Measurements from ENCODE around the gene PPAT. TPM values are rescaled to one million over a fixed set of nuclear protein-coding genes. Genes with fewer than 3 reads are reported as not detected.
"Not testable (repeated sequence)": the region's sequence is repeated elsewhere in the genome, so short reads cannot be mapped to it uniquely, and the experiment has no call there.

PPAT gene
- total RNA-seq, 1 experiment from 2014 or later, result 38.3 TPM

DNA sequence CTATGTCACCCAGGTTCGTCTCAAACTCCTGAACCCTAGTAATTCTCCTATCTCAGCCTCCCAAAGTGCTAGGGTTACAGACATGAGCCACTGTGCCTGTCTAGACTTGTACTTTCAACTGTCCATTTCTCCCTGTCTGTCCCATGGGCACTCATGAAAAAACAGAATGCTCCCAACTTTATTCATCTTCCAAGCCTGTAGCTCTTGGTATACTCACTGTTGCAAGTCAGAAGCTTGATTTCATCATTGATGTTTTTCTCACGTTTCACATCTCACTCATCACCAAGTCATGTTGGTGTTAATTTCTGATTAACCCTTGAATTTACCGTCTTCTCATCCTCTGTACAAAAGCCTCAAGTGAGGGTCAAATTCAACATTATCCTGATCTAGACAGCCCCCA, 24.7 kb upstream of the PPAT start:
- H3K4me3 ChIP-seq (ENCODE audit: low read depth in 2 of 2, low read length in 2 of 2), result no peak overlapping the region
- ATAC-seq (no peak), DNase-seq (ENCODE audit: low read depth, low spot score) (no peak)
- H3K9me3 ChIP-seq (ENCODE audit: control insufficient read depth, insufficient read depth, low read depth, low read length), result no peaks in the 10 kb centered on the region
- no peaks in the 10 kb centered on the region; the same call in 1 of the 2 replicates for H3K4me1 ChIP-seq (ENCODE audit: control insufficient read depth, insufficient read depth, low read length)
- H3K27me3 ChIP-seq (ENCODE audit: control insufficient read depth, insufficient read depth, low read length), result no peaks in the 10 kb centered on the region
- ChIA-PET CTCF (no interaction called here), POLR2A (no interaction called here)
- in situ Hi-C loops (cut with HindIII; ENCODE audit: low pct_unique_long_range_greater_than_20kb, low sequenced_read_pairs) (no loop called here), intact Hi-C loops (cut with micrococcal nuclease; ENCODE audit: unreplicated experiment) (no loop called here)
- TF ChIP-seq, protein P1, sequence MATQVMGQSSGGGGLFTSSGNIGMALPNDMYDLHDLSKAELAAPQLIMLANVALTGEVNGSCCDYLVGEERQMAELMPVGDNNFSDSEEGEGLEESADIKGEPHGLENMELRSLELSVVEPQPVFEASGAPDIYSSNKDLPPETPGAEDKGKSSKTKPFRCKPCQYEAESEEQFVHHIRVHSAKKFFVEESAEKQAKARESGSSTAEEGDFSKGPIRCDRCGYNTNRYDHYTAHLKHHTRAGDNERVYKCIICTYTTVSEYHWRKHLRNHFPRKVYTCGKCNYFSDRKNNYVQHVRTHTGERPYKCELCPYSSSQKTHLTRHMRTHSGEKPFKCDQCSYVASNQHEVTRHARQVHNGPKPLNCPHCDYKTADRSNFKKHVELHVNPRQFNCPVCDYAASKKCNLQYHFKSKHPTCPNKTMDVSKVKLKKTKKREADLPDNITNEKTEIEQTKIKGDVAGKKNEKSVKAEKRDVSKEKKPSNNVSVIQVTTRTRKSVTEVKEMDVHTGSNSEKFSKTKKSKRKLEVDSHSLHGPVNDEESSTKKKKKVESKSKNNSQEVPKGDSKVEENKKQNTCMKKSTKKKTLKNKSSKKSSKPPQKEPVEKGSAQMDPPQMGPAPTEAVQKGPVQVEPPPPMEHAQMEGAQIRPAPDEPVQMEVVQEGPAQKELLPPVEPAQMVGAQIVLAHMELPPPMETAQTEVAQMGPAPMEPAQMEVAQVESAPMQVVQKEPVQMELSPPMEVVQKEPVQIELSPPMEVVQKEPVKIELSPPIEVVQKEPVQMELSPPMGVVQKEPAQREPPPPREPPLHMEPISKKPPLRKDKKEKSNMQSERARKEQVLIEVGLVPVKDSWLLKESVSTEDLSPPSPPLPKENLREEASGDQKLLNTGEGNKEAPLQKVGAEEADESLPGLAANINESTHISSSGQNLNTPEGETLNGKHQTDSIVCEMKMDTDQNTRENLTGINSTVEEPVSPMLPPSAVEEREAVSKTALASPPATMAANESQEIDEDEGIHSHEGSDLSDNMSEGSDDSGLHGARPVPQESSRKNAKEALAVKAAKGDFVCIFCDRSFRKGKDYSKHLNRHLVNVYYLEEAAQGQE (IDR thresholded peaks at IDR 0.05; ENCODE audit: insufficient read depth in 1 of 2, low read depth in 2 of 2, low read length in 1 of 2), result no peak
- TF ChIP-seq, protein P2, sequence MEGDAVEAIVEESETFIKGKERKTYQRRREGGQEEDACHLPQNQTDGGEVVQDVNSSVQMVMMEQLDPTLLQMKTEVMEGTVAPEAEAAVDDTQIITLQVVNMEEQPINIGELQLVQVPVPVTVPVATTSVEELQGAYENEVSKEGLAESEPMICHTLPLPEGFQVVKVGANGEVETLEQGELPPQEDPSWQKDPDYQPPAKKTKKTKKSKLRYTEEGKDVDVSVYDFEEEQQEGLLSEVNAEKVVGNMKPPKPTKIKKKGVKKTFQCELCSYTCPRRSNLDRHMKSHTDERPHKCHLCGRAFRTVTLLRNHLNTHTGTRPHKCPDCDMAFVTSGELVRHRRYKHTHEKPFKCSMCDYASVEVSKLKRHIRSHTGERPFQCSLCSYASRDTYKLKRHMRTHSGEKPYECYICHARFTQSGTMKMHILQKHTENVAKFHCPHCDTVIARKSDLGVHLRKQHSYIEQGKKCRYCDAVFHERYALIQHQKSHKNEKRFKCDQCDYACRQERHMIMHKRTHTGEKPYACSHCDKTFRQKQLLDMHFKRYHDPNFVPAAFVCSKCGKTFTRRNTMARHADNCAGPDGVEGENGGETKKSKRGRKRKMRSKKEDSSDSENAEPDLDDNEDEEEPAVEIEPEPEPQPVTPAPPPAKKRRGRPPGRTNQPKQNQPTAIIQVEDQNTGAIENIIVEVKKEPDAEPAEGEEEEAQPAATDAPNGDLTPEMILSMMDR (IDR thresholded peaks at IDR 0.05), result no peak
- TF ChIP-seq SIN3A (IDR thresholded peaks at IDR 0.05; ENCODE audit: borderline replicate concordance, insufficient read depth, low read depth, low read length), result no peak
- TF ChIP-seq TCF7L2 (IDR thresholded peaks at IDR 0.05; ENCODE audit: low read depth, low read length), result no peak
- no peak for TF ChIP-seq POLR2AphosphoS5 (IDR thresholded peaks at IDR 0.05; ENCODE audit: low read depth, low read length)
- no peak overlapping the region; the same call in 1 of the 2 replicates for H3K27ac ChIP-seq (ENCODE audit: low read length)
- BruUV-seq (replicated peaks), result no TSS peak
- peaks cover 10% of the 10 kb centered on the region; the same call in 1 of the 2 replicates for H3K36me3 ChIP-seq (ENCODE audit: control insufficient read depth, insufficient read depth, low read length)

DNA sequence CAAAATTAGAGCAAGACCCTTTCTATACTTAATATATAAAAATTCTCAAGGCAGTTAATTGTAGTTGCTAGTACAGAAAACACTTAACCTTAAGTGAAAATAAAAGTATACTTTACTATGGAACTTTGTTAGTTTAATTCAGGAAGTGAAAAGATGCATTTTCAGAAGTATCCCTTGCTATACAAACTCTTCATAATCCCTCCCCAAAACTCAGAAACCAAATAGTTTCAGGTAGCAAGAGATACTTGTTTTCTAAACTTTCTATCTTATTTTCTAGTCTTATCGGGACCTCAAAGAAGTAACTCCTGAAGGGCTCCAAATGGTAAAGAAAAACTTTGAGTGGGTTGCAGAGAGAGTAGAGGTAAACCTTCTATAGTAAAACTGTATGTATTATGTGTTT, 14.9 kb upstream of the PPAT start:
- no peaks in the 10 kb centered on the region for H3K9me3 ChIP-seq (ENCODE audit: control insufficient read depth, insufficient read depth, low read depth, low read length)
- no peaks in the 10 kb centered on the region for H3K4me1 ChIP-seq (ENCODE audit: control insufficient read depth, insufficient read depth, low read length)
- CTCF ChIA-PET, result interaction anchor here (0.7 kb wide), 1 partner anchor 188 kb away, joined by 3 read pairs; no protein-coding TSS in a partner anchor
- no peak overlapping the region for H3K27ac ChIP-seq (ENCODE audit: low read length)
- POLR2A ChIA-PET, result no interaction called here
- TF ChIP-seq SIN3A (IDR thresholded peaks at IDR 0.05; ENCODE audit: borderline replicate concordance, insufficient read depth, low read depth, low read length) (no peak), TCF7L2 (IDR thresholded peaks at IDR 0.05; ENCODE audit: low read depth, low read length) (no peak), POLR2AphosphoS5 (IDR thresholded peaks at IDR 0.05; ENCODE audit: low read depth, low read length) (no peak)
- TF ChIP-seq, protein P1 (IDR thresholded peaks at IDR 0.05; ENCODE audit: insufficient read depth in 1 of 2, low read depth in 2 of 2, low read length in 1 of 2), result no peak
- TF ChIP-seq, protein P2 (IDR thresholded peaks at IDR 0.05), result no peak
- H3K27me3 ChIP-seq (ENCODE audit: control insufficient read depth, insufficient read depth, low read length), result no peaks in the 10 kb centered on the region
- intact Hi-C loops (cut with micrococcal nuclease; ENCODE audit: unreplicated experiment) (no loop called here), in situ Hi-C loops (cut with HindIII; ENCODE audit: low pct_unique_long_range_greater_than_20kb, low sequenced_read_pairs) (no loop called here)
- H3K36me3 ChIP-seq (ENCODE audit: control insufficient read depth, insufficient read depth, low read length), result peaks cover 40% of the 10 kb centered on the region
- DNase-seq (ENCODE audit: low read depth, low spot score) (no peak), ATAC-seq (no peak)
- BruUV-seq (replicated peaks), result no TSS peak
- H3K4me3 ChIP-seq (ENCODE audit: low read depth in 2 of 2, low read length in 2 of 2), result no peak overlapping the region

DNA sequence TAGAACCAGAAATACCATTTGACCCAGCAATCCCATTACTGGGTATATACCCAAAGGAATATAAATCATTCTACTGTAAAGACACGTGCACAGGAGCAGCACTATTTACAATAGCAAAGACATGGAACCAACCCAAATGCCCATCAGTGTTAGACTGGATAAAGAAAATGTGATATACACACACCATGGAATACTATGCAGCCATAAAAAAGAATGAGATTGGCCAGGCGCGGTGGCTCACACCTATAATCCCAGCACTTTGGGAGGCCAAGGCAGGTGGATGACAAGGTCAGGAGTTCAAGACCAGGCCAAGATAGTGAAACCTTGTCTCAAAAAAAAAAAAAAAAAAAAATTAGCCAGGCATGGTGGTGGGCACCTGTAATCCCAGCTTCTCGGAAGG, 14.1 kb upstream of the PPAT start:
- in situ Hi-C loops (cut with HindIII; ENCODE audit: low pct_unique_long_range_greater_than_20kb, low sequenced_read_pairs); H3K27ac ChIP-seq (ENCODE audit: low read length); H3K4me1 ChIP-seq (ENCODE audit: control insufficient read depth, insufficient read depth, low read length); POLR2A ChIA-PET; ATAC-seq; H3K4me3 ChIP-seq (ENCODE audit: low read depth in 2 of 2, low read length in 2 of 2); DNase-seq (ENCODE audit: low read depth, low spot score); BruUV-seq (replicated peaks); H3K9me3 ChIP-seq (ENCODE audit: control insufficient read depth, insufficient read depth, low read depth, low read length); H3K27me3 ChIP-seq (ENCODE audit: control insufficient read depth, insufficient read depth, low read length); intact Hi-C loops (cut with micrococcal nuclease; ENCODE audit: unreplicated experiment): not testable (repeated sequence)
- CTCF ChIA-PET, result interaction anchor here (0.7 kb wide), 1 partner anchor 189 kb away, joined by 3 read pairs; no protein-coding TSS in a partner anchor
- peaks cover 39% of the 10 kb centered on the region for H3K36me3 ChIP-seq (ENCODE audit: control insufficient read depth, insufficient read depth, low read length)
